Measurements from ENCODE around the gene ATXN3L.

ATXN3L gene

GRCh38 chrX:13319953-13320352 is at the start of gene ATXN3L:
ATXN3L (minus strand) TSS chrX:13320053; CDS start chrX:13319934, 119 bp downstream.
- DNase-seq (ENCODE audit: low read depth in 2 of 3, low spot score in 2 of 3): no peak

GRCh38 chrX:13369256-13370030 is 49.6 kb upstream of the ATXN3L start:
- DNase-seq (ENCODE audit: low read depth in 2 of 3, low spot score in 2 of 3): no peak

GRCh38 chrX:13367950-13368349 is 48.1 kb upstream of the ATXN3L start:
- no peak for DNase-seq (ENCODE audit: low read depth in 2 of 3, low spot score in 2 of 3)

- DNase-seq (ENCODE audit: low read depth in 2 of 3, low spot score in 2 of 3): no peak
These were observed 46.8 kb upstream of the ATXN3L start for GRCh38 chrX:13366698-13367097.

- no peak for DNase-seq (ENCODE audit: low read depth in 2 of 3, low spot score in 2 of 3)
These were observed 45.3 kb upstream of the ATXN3L start for GRCh38 chrX:13365161-13365560.

GRCh38 chrX:13364230-13364857 is 44.5 kb upstream of the ATXN3L start:
- DNase-seq (ENCODE audit: low read depth in 2 of 3, low spot score in 2 of 3): no peak

- no peak for DNase-seq (ENCODE audit: low read depth in 2 of 3, low spot score in 2 of 3)
These were observed 40.3 kb upstream of the ATXN3L start for GRCh38 chrX:13360146-13360545.

- DNase-seq (ENCODE audit: low read depth in 2 of 3, low spot score in 2 of 3): no peak
These were observed 38.1 kb upstream of the ATXN3L start for GRCh38 chrX:13357925-13358324.

GRCh38 chrX:13346646-13347045 is 26.8 kb upstream of the ATXN3L start:
- DNase-seq (ENCODE audit: low read depth in 2 of 3, low spot score in 2 of 3): no peak

GRCh38 chrX:13345438-13345837 is 25.6 kb upstream of the ATXN3L start:
- DNase-seq (ENCODE audit: low read depth in 2 of 3, low spot score in 2 of 3): no peak

- DNase-seq (ENCODE audit: low read depth in 2 of 3, low spot score in 2 of 3): no peak
These were observed 25.2 kb upstream of the ATXN3L start for GRCh38 chrX:13345037-13345436.

- DNase-seq (ENCODE audit: low read depth in 2 of 3, low spot score in 2 of 3): no peak
These were observed 21.7 kb upstream of the ATXN3L start for GRCh38 chrX:13341491-13342101.

- no peak for DNase-seq (ENCODE audit: low read depth in 2 of 3, low spot score in 2 of 3)
These were observed 20.4 kb upstream of the ATXN3L start for GRCh38 chrX:13340182-13340791.

- no peak for DNase-seq (ENCODE audit: low read depth in 2 of 3, low spot score in 2 of 3)
These were observed 19.8 kb upstream of the ATXN3L start for GRCh38 chrX:13339607-13340006.

GRCh38 chrX:13338996-13339515 is 19.2 kb upstream of the ATXN3L start:
- DNase-seq (ENCODE audit: low read depth in 2 of 3, low spot score in 2 of 3): no peak

- no peak for DNase-seq (ENCODE audit: low read depth in 2 of 3, low spot score in 2 of 3)
These were observed 14.6 kb upstream of the ATXN3L start for GRCh38 chrX:13334491-13334890.

- no peak for DNase-seq (ENCODE audit: low read depth in 2 of 3, low spot score in 2 of 3)
These were observed 10.6 kb upstream of the ATXN3L start for GRCh38 chrX:13330446-13330845.

GRCh38 chrX:13327666-13328065 is 7.8 kb upstream of the ATXN3L start:
- DNase-seq (ENCODE audit: low read depth in 2 of 3, low spot score in 2 of 3): no peak

GRCh38 chrX:13323241-13323640 is 3.4 kb upstream of the ATXN3L start:
- DNase-seq (ENCODE audit: low read depth in 2 of 3, low spot score in 2 of 3): no peak

GRCh38 chrX:13317366-13317765 is 2.5 kb downstream of the ATXN3L start:
- DNase-seq (ENCODE audit: low read depth in 2 of 3, low spot score in 2 of 3): no peak

- DNase-seq (ENCODE audit: low read depth in 2 of 3, low spot score in 2 of 3): no peak
These were observed 8.3 kb downstream of the ATXN3L start for GRCh38 chrX:13311560-13311959.

GRCh38 chrX:13309631-13310030 is 10.2 kb downstream of the ATXN3L start:
- no peak for DNase-seq (ENCODE audit: low read depth in 2 of 3, low spot score in 2 of 3)

Data from activated CD8-positive, alpha-beta memory T cell treated with anti-CD3 and anti-CD28 coated beads for 48 hours (primary cell).